H7 (cell line): ENCODE measurements around the gene KLHL22. TPM values are rescaled to one million over a fixed set of nuclear protein-coding genes. Genes with fewer than 3 reads are reported as not detected.
"Not testable (repeated sequence)": the region's sequence is repeated elsewhere in the genome, so short reads cannot be mapped to it uniquely, and the experiment has no call there.

Experiments used
- DNase-seq: peaks from one replicate; pipeline ENCODE4 v3.0.0; 2012
- H3K27me3 ChIP-seq: 2 replicates; pipeline ENCODE4 v1.6.0; 2011; ENCODE audit warnings: mild to moderate bottlenecking, low read length; ENCODE audit not compliant: control insufficient read depth, insufficient read depth
- H3K36me3 ChIP-seq: replicated peaks from 2 replicates; pipeline ENCODE4 v1.5.1; 2011; ENCODE audit warnings: low read length; ENCODE audit not compliant: control insufficient read depth, insufficient read depth
- H3K4me3 ChIP-seq: 2 replicates; pipeline ENCODE4 v1.5.1; 2011; ENCODE audit warnings: low read depth, mild to moderate bottlenecking, control low read depth, low read length, moderate library complexity; ENCODE audit not compliant: insufficient read depth
- total RNA-seq: library from RNA; depleted of rRNA; stranded (reverse); fragments of >200 nt; shearing (Covaris generic); gene quantifications from 2 replicates; pipeline ENCODE4 v1.2.3, GENCODE V29; 2014

Gene KLHL22
- total RNA-seq, 1 experiment from 2014 or later: 28.9 TPM

GRCh38 chr22:20497426-20497825, 1.8 kb upstream of the KLHL22 start:
- Histone ChIP-seq H3K4me3 (no peak overlapping the region), H3K36me3 (no peaks in the 10 kb centered on the region), H3K27me3 (peaks cover 10% of the 10 kb centered on the region)
- DNase-seq: no peak

DNA sequence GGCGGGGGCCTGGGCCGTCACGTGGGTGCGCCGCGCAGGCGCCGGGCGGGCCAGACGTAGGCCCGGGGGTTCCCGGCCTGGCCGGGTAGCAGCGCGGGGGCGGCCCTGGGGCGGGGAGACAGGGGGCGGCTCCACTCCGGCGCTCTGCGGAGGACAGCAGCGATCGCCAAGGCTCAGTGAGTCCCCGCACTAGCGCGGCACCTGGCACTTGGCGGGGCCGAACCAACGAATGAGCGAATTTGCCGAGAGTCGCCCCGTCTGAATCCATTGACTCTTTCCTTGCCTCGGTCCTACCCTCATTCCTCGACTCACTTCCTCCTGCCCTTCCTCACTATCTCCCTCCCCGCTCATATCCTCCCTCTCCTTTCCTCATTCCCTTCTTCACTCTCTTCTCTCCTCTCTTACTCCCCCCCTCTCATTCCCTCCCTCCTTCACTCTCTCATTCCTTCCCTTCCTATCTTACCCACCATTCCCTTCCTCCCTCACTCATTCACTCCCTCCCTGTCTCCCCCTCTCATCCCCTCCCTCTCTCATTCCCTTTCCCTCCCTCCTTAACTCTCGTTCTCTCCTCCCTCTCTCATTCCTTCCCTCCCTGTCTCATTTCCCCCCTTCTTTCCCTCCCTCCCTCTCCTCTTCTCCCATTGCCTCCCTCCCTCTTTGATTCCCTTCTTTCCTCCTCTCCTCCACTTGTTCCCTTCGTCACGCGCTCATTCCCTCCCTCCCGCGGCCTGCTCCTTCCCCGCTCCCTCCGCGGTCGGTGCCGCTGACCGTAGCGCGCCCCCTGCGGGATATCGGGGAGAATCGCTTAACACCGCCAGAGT, 476 bp upstream of the KLHL22 start:
- no peaks in the 10 kb centered on the region for H3K36me3 ChIP-seq
- H3K27me3 ChIP-seq: peaks cover 10% of the 10 kb centered on the region
- peak overlapping the region; percentile 82 for H3K4me3 ChIP-seq
- DNase-seq: peak; percentile 99

GRCh38 chr22:20491346-20491745, 4.2 kb downstream of the KLHL22 start:
- peaks cover 10% of the 10 kb centered on the region for H3K27me3 ChIP-seq
- H3K4me3 ChIP-seq: no peak overlapping the region
- no peaks in the 10 kb centered on the region; the same call in 1 of the 2 replicates for H3K36me3 ChIP-seq
- no peak for DNase-seq

DNA sequence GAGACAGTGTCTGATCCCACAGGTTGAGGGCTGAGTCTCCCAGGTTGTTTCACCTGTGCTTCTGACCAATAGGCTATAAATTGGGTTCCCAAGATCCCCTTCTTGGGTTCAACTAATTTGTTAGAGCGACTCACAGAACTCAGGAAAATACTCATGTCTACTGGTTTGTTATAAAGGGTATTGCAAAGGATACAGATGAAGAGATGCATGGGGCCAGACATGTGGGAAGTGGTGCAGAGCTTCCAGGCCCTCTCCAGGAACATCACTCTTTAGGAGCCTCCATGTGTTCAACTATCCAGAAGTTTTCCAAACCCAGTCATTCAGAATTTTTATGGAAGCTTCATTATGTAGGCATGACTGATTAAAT, 4.7 kb downstream of the KLHL22 start:
- H3K36me3 ChIP-seq: no peaks in the 10 kb centered on the region; the same call in 1 of the 2 replicates
- H3K4me3 ChIP-seq: no peak overlapping the region
- no peak for DNase-seq
- peaks cover 10% of the 10 kb centered on the region for H3K27me3 ChIP-seq

GRCh38 chr22:20490183-20490940, 5.2 kb downstream of the KLHL22 start:
- Histone ChIP-seq H3K4me3 (no peak overlapping the region), H3K27me3 (peaks cover 10% of the 10 kb centered on the region), H3K36me3 (no peaks in the 10 kb centered on the region; the same call in 1 of the 2 replicates)
- no peak for DNase-seq

DNA sequence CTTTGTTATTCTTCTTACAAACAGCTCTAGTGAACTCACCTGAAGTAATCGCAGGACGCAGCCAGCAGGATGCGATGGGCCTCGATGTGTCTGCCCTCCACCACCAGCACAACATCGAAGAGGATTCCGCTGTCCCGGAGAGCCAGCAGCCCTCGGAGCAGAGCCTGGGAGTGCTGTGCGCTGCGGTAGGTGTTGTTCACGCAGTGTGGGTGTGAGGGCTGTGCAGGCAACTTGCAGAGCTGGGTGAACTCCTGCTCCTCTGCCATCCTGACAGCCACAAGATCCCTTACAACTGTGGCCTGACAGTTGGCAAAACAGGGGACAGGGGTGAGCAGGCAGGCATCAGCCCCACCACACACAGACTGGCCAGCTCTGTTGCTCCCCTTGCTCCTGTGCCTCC, 6.6 kb downstream of the KLHL22 start:
- peak; percentile 54 for DNase-seq
- Histone ChIP-seq H3K36me3 (no peaks in the 10 kb centered on the region; the same call in 1 of the 2 replicates), H3K4me3 (no peak overlapping the region), H3K27me3 (no peaks in the 10 kb centered on the region)

DNA sequence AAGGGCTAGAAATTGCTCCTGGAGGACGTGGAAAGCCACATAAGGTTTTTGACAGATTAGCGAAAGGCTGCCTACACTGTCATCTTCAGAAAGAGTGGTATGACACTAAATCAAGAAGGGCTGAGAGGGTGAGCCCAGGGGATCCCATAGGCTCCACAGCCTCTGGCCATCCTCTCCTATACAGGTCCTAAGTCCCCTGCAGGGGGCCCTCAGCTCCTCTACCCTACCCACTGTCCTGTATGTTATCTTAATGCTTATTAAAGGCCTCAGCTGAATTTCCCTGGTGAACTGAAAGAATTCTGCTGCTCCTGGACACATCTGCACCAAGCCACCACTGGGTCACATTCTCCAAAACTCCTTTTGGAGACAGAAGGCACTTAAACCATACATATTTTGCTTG, 7.9 kb downstream of the KLHL22 start:
- no peak for DNase-seq
- no peaks in the 10 kb centered on the region; the same call in 1 of the 2 replicates for H3K36me3 ChIP-seq
- H3K27me3 ChIP-seq: no peaks in the 10 kb centered on the region
- no peak overlapping the region for H3K4me3 ChIP-seq

- no peak for DNase-seq
- no peak overlapping the region for H3K4me3 ChIP-seq
- no peaks in the 10 kb centered on the region for H3K27me3 ChIP-seq
- no peaks in the 10 kb centered on the region; the same call in 1 of the 2 replicates for H3K36me3 ChIP-seq
Observed at GRCh38 chr22:20486229-20486628, 9.4 kb downstream of the KLHL22 start.

DNA sequence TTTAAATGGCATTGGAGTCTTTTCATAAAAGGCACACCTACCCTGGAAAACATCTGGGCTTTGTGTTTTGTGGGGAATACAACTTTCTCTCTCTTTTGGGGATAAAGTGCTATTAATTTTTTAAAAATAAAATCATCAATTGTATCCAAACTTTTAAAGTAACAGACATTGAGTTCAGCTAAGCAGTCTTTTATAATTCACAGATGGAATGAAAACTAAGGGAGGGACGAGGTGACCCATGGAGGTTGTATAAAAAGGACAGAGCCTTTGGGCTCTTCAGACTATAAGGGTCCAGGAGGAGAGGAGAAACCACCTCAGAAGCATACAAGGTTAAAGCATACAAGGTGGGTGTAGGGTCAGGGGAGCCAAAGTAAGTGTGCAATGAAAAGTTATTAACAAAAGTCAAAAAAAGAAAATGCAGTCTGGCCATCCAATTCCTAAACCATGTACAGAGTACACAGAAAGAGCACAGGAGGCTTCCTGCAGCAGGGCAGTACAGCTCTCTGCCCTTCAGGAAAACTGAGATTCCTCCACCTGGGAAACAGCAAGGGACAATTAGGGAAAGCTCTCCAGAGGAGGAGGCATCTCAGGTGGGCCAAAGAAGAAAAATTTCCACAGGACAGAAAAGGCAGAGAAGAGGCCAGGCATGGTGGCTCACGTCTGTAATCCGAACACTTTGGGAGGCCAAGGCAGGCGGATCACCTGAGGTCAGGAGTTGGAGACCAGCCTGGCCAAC, 10.5 kb downstream of the KLHL22 start:
- DNase-seq: no peak
- no peak overlapping the region for H3K4me3 ChIP-seq
- H3K36me3 ChIP-seq: no peaks in the 10 kb centered on the region; the same call in 1 of the 2 replicates
- no peaks in the 10 kb centered on the region for H3K27me3 ChIP-seq

- Histone ChIP-seq H3K27me3 (no peaks in the 10 kb centered on the region), H3K4me3 (no peak overlapping the region), H3K36me3 (no peaks in the 10 kb centered on the region)
- no peak for DNase-seq
Observed at GRCh38 chr22:20483771-20484170, 11.8 kb downstream of the KLHL22 start.

DNA sequence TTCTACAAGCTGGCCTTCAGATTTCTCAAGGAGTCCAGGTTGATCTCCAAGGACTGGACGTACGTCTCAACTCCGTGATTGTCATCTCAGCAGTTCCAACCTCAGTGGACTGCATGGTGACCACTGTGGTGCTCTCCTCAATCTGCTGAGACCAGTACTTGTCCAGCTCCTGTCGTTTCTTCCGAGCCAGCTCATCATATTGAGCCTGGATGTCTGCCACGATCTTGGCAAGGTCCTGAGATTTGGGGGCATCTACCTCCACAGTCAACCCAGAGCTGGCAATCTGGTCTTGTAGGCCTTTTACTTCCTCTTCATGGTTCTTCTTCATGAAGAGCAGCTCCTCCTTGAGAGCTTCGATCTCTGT, 12.5 kb downstream of the KLHL22 start:
- H3K4me3 ChIP-seq, H3K36me3 ChIP-seq, DNase-seq, H3K27me3 ChIP-seq: not testable (repeated sequence)

DNA sequence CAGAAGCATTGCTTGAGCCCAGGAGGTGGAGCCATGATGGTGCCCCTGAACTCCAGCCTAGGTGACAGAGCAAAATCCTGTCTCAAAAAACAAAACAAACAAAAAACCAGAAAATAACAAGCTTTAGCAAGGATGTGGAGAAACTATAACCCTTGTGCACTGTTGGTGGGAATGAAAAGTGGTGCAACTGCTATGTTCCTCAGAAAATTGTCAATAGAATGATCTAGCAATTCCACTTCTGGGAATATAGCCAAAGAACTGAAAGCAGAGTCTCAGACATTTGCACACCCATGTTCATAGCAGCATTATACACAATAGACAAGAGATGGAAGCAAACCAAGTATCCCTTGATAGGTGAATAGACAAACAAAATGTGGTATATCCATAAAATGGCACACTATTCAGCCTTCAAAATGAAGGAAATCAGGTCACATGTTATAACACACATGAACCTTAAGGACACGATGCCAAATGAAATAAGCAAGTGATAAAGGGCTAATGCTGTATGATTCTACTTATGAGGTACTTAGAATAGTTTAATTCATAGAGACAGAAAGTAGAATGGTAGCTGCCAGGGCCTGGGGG, 15.9 kb downstream of the KLHL22 start:
- H3K36me3 ChIP-seq: no peaks in the 10 kb centered on the region
- no peaks in the 10 kb centered on the region for H3K27me3 ChIP-seq
- no peak for DNase-seq
- H3K4me3 ChIP-seq: no peak overlapping the region

GRCh38 chr22:20478059-20478458, 17.5 kb downstream of the KLHL22 start:
- not testable (repeated sequence) for DNase-seq, H3K27me3 ChIP-seq

GRCh38 chr22:20475569-20475968, 20.0 kb downstream of the KLHL22 start:
- DNase-seq, H3K36me3 ChIP-seq, H3K27me3 ChIP-seq, H3K4me3 ChIP-seq: not testable (repeated sequence)

More at GRCh38 chr22:20478059-20478458, 17.5 kb downstream of the KLHL22 start:
- not testable (repeated sequence) for H3K36me3 ChIP-seq, H3K4me3 ChIP-seq
